RPMI7951 (cell line): ENCODE measurements around the gene CD79B. TPM values are rescaled to one million over a fixed set of nuclear protein-coding genes. Genes with fewer than 3 reads are reported as not detected.
"Not testable (repeated sequence)": the region's sequence is repeated elsewhere in the genome, so short reads cannot be mapped to it uniquely, and the experiment has no call there.

ENCODE experiments used
- DNase-seq: peaks from one replicate; pipeline ENCODE4 v3.0.0-alpha.2; 2012; ENCODE audit warnings: low read depth
- total RNA-seq: library from RNA; depleted of rRNA; stranded (reverse); fragments of >200 nt; shearing (Covaris generic); gene quantifications from 2 replicates; pipeline ENCODE4 v1.2.3, GENCODE V29; 2014

Gene CD79B
- total RNA-seq, 1 experiment from 2014 or later = not detected

DNA sequence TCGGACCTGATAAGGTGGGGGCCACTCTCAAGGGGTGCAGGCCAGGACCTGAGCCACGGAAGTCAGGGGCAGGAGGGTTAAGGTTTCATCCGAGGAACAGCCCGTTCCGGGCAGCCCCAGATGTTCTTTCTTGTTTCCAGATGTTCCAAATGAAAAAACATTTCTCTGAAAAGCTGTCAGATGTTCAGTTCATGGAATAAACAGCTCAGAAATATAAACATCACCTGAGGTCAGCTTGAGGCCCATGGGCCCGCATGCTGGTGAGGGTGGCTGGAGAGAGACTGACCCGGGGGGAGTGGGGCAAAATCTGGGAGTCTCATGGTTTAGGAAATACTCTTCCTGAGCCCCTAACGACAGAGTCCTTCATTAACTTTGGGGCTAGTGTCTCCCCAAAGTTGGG is 1.5 kb upstream of the CD79B start:
- DNase-seq = no peak

DNA sequence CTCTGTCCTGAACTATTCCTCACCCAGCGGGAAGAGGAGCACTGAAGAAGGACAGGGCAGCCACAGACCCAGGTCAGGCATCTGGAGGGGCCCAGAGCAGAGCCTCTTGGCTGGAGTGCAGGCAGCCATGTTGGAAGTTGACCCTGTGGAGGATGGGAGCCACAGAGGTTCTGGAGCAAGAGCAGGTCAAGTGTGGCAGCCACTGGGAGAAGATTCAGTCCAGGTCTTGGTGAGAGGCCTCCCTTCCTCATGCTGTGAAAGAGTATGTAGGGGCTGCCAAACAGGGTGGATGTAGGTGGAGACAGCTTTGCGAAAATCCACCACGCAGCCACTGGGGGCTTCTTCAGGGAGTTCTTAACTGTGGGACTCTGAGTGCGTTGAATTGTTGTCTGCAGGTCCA is 590 bp upstream of the CD79B start:
- DNase-seq = no peak

DNA sequence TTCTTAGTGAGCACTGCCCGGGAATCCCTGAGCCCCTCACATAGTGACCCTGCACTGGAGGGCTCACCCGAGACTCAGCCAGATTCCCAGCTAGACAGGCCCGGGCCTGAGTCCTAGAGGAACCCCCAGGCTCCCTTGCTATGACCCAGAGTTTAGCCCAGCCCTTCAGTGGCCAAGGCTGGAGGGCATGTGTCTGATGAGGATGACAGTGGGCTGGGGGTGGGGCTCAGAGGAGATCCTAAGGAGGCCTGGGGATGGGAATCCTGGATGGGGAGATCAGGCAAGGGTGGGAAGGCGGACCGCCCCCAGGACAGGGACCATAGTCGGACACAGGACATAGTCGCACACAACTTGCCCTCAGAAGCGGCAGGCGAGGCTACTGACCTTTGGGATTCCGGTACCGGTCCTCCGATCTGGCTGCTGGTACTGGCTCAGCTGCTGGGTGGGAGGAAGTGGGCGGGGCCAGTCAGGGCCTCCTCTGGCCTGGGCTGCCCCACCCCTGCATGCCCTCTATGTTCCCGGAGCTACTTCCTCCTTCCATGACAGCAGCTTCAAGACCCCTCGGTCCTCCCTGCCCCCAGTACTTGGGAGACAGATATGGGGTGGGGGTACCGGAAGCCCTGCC is 1.1 kb downstream of the CD79B start:
- no peak for DNase-seq

DNA sequence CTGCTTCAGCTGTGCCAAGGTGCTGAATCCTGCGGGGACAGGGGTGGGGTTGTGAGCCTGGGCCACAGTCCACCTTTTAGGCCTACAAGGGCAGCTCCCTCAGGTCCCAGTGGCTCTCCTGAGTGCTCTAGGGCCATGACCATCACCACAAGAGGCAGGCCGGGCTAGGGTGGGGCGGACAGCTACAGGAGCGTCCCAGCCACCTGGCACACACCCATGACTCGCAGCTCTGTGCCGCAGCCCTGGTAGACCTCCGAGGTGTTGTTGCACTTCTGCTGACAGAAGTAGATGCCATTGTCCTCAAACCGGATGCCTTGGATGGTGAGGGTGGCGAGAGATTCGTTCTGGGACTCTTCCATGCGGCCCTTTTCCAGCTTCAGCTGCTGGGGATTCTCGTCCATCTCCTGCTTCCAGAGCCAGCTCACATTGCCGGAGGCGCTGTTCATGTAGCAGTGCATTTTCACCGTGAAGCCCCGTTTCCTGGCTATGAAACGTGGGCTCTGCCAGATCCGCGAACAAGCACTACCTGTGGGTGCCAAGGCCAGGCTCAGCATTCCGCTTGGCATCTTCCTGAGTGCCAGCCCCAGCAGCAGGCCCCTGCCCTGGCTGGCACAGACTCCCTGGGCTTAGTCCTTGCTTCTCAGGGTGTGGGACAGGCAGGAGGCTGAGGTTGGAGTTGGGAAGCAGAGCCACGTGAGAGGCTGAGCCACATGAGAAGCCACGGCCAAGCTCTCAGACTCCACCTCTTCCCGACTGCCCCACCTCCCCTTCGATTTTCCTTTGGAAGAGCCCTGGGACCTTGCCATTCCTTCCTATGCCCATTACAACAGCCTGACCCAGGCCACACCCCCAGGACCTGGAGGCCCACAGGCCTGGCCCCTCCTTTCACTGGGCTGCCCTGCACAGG is 2.0 kb downstream of the CD79B start:
- no peak for DNase-seq

DNA sequence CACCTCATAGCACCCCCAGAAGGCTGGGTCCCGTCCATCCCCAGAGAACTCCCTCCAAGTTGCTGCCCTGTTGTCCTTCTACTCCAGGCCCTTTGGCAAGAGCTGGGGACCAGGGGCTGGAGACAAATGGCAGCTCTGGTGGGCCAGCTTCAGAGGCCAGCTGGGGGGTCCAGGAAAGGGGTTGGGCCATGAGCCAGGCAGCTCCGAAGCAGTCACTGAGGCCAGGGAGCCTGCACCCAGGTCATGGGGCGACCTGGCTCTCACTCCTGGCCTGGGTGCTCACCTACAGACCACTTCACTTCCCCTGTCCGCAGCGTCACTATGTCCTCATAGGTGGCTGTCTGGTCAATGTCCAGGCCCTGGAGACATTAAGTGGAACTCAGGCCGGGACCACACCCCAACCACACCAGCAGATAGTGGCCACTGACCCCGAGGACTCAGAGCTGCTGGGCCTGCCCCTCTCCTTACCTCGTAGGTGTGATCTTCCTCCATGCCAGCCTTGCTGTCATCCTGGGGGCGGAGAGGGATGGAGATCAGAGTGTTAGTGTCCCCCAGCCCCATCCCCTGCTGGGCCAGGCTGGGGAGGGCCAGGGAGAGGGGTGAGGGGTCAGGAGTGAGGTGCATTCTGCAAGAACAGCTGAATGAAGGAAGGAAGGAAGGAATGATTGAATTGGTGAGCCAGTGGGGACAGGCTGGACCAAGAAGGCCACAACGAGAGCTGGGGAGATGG is 3.0 kb downstream of the CD79B start:
- no peak for DNase-seq

DNA sequence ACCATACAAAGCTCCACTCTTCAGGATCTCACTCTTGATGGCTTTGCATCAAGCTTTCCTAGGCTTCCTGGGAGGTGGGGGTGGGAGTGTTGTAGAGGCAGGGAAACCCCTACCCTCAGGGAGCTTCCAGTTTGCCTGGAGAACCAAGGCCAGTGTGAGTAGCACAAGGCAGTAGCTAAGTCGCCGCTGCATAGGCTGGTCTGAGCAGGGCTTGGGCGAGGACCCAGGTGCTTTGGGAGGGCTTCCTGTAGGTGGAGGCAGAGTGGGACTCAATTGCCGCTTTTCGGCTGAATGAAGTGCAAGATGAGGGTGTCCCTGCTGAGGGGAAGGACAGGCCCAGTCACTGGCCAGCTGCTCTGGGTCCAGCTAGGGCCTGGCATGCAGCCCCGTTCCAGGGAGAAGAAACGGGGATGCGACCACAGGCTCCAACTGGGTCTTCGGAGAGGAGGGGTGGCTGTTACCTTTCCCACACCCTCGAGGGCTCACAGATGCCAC is 3.9 kb downstream of the CD79B start:
- no peak for DNase-seq

DNA sequence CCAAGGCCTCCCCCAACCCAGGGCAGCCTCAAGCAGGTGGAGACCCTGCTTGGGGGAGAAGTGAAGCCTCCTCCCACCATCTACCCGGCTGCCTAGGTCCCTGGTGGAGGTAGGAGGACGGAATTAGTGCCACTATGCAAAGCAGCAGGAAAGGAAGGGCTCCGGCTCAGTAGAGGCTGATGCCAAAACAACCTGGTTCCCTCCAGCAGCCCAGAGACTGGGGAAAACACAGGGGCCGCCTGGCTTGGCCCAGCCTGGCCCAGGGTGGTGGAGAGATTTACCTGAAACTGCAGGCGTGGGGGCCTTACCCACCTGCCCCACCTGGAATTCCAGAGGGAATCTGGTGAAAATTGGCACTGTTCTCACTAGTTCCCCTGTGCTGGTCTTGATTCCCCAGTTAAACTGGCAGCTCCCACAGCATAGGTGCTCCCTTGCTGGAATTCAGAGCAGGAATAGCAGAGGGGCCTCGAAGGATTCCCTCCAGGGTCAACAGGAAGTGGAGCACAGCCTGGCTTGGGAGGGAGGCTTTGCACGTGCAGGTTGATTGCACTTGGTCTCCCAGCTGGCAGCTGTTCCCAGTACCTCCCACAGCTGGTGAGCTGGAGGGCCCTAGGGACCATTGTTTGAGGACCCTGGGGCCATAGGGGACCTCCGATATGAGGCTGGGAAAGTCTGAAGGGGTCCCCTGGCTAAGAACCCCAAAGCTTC is 4.5 kb downstream of the CD79B start:
- no peak for DNase-seq

DNA sequence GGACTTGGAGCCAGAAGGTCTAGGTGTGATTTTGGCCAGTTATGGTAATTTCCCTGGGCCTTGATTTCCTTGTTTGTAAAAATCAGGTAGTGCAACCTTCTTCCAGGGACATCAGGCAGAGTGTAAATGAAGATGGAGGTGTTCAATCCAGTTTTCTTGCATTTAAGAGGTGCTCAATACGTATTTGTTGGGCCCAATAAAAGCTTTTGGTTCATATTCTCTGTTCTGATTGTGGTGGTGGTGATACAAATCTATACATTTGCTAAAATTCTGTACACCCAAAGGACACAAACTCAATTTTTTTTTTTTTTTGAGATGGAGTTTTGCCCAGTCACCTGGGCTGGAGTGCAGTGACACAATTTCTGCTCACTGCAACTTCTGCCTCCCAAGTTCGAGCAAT is 6.0 kb downstream of the CD79B start:
- no peak for DNase-seq

DNA sequence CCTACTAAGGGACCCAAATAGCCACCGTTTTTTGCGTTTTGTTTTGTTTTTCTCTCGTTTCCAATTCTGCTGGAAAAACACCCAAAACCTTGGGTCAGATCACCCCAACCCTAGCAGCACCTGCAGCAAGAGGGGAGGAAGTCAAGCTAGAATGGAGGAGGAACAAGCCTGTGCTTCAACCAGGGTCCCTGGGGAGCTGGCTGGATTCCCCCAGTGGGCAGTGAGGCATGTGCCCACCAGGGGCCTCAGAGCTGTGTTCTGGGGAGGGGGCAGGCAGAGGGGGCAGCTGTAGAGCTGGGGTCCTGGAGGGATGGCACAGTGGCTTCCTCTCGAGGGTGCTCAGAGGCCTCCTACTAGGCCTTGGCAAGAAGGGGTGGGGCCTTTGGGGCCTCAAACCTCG is 6.5 kb downstream of the CD79B start:
- no peak for DNase-seq

DNA sequence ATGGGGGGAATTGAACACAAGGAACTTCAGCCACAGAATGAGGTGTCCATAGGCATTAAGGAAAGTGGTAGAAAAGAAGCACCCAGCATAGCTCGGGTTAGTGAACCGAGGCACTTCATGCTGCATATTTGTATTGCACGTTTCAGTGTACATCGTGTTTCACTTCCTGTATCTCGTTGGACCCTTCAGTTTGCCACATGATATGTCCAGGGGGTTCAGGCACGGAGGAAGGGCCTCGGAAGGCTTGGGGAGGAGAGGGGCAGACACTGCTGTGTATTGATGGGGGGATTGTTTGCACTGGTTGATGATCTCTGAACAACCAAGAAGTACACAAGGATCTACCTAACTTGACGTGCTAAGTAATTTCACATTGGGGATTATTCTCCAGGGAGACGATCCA is 9.7 kb downstream of the CD79B start:
- DNase-seq = not testable (repeated sequence)

DNA sequence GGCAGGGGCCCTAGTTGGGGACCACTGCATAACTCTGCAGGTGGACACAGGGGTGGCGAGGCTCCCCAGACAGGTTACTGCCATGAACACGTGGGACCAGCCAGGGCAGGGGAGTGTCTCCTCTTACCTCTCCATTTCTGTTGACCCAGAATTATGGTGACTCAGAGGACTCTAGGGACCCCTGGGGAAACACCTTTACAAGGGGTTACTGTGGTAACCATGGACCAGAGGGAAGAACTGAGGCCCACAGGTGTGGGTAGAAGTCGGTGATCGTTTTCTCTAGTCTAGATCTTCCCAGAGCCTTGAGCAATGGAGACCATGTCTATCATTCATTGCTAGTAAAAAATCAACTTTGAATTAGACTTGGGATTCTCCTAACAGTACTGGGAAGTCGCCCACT is 11.4 kb downstream of the CD79B start:
- DNase-seq = not testable (repeated sequence)

DNA sequence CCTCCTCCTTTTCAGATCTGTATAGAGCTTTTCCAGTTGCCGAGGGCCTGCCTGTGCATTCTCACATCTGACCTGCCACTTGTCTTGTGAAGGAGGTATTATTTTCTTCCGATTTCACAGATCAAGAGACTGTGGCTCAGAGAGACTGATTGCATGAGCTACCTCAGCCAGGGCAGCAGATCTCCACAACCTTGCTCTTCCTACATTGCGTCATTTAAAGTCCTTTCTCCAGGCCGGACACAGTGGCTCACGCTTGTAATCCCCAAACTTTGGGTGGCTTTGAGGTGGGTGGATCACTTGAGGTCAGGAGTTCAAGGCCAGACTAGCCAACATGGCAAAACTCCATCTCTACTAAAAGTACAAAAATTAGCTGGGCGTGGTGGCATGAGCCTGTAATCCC is 12.1 kb downstream of the CD79B start:
- not testable (repeated sequence) for DNase-seq

DNA sequence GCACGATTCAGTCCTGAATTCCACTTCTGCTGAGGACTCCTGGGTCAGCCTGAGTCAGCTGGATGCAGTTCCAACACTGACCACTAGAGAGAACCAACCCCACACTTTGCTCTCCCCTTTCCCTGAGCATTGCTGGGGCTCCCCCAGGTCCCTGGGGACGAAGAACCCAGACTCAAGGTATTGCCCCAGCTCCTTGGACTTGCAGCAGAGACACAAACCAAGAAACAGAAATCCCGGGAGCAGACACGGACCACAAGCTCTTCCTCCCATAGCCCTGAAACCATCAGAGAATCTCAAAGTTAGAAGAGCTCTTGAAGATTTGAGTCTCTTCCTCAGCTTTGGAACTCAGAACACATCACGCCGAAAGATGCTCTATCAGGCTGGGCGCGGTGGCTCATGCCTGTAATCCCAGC is 12.8 kb downstream of the CD79B start:
- peak; percentile 51 for DNase-seq

DNA sequence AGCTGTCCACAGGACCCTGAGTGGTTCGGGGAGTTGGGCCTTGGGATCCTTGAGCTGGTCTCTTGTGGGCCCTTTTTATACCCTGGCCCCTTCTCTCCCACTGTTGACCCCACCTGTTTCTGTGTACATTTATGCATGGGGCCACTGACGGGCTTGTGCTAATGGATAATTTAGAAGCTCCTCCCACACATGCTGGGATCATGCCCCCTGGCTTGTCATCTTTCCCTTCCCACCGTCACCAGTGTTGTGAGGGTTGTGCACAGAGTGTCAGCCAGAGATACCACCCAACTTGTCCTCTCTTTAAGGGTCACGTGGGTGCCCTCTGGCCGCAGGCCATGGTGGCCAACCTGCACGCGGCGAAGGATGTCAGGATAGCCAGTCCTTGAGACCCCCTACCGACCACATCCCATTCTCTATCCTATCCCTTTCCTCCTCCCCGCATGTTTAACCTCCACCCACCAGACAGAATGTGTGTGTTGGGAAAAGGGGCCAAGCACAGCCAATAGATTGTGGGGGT is 13.3 kb downstream of the CD79B start, which contains the start of gene GH1:
Gene GH1 (minus strand): TSS at position 51 of the 517 bp plus-strand sequence. CDS start 63 bp downstream, outside the sequence.
- not testable (repeated sequence) for DNase-seq

DNA sequence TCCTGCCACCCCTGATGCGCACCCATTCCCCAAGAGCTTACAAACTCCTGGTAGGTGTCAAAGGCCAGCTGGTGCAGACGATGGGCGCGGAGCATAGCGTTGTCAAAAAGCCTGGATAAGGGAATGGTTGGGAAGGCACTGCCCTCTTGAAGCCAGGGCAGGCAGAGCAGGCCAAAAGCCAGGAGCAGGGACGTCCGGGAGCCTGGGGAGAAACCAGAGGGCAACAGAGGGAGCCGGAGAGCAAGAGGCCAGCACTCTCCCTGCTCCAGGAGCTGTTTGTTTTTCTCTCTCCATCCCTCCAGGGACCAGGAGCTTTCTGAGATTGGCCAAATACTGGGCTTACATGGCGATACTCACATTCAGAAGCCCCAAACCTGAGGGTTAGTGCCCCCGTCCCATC is 13.8 kb downstream of the CD79B start:
- DNase-seq = no peak

DNA sequence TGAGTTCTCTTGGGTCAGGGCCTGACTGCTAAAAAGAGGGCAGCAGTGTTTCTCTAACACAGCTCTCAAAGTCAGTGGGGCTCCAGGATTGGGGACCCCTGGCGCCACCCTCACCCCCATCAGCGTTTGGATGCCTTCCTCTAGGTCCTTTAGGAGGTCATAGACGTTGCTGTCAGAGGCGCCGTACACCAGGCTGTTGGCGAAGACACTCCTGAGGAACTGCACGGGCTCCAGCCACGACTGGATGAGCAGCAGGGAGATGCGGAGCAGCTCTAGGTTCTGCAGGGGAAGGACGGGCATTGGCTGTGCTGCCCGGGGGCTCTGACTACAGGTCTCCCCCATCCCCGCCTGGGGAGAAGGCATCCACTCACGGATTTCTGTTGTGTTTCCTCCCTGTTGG is 14.5 kb downstream of the CD79B start:
- no peak for DNase-seq

DNA sequence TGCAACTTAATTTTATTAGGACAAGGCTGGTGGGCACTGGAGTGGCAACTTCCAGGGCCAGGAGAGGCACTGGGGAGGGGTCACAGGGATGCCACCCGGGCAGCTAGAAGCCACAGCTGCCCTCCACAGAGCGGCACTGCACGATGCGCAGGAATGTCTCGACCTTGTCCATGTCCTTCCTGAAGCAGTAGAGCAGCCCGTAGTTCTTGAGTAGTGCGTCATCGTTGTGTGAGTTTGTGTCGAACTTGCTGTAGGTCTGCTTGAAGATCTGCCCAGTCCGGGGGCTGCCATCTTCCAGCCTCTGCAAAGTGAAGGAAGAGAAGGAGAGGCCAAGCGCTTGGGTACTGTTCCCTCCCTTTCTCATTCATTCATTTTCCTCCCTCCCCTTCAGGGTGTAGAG is 14.9 kb downstream of the CD79B start:
- not testable (repeated sequence) for DNase-seq

DNA sequence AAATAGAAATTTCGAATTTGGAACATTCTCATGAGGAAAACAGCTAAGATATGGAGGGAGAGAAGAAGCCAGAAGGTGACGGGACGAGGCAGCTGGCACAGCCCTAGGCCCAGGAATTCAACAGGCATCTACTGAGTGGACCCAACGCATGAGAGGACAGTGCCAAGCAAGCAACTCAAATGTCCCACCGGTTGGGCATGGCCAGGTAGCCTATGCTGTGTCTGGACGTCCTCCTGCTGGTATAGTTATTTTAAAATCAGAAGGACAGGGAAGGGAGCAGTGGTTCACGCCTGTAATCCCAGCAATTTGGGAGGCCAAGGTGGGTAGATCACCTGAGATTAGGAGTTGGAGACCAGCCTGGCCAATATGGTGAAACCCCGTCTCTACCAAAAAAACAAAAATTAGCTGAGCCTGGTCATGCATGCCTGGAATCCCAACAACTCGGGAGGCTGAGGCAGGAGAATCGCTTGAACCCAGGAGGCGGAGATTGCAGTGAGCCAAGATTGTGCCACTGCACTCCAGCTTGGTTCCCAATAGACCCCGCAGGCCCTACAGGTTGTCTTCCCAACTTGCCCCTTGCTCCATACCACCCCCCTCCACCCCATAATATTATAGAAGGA is 15.5 kb downstream of the CD79B start:
- no peak for DNase-seq

DNA sequence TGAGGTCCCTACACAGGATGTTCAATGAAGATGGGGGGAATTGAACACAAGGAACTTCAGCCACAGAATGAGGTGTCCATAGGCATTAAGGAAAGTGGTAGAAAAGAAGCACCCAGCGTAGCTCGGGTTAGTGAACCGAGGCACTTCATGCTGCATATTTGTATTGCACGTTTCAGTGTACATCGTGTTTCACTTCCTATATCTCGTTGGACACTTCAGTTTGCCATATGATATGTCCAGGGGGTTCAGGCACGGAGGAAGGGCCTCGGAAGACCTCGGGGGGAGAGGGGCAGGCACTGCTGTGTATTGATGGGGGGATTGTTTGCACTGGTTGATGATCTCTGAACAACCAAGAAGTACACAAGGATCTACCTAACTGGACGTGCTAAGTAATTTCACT is 16.4 kb downstream of the CD79B start:
- not testable (repeated sequence) for DNase-seq

DNA sequence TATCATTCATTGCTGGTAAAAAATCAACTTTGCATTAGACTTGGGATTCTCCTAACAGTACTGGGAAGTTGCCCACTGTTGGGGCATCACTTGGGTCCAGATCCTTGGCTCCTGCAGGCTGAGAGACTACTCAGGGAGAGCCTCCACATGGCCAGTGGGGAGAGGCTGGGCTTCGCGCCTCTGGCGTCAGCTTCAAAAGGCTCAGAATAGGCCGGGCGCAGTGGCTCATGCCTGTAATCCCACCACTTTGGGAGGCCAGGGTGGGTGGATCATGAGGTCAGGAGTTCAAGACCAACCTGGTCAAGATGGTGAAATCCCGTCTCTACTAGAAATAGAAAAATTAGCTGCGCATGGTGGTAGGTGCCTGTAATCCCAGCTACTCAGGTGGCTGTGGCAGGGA is 17.7 kb downstream of the CD79B start:
- DNase-seq = no peak

DNA sequence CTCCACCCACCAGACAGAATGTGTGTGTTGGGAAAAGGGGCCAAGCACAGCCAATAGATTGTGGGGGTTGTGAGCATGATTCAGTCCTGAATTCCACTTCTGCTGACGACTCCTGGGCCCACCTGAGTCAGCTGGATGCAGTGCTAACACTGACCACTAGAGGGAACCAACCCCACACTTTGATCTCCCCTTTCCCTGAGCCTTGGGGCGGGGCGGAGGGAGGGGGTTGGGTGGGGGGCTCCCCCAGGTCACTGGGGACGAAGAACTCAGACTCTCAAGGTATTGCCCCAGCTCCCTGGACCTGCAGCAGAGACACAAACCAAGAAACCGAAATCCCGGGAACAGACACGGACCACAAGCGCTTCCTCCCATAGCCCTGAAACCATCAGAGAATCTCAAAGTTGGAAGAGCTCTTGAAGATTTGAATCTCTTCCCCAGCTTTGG is 20.5 kb downstream of the CD79B start:
- DNase-seq = peak; percentile 12
